Neural progenitor cell (in vitro differentiated cells): ENCODE data around the gene IGHMBP2. TPM values are rescaled to one million over a fixed set of nuclear protein-coding genes. Genes with fewer than 3 reads are reported as not detected.

Experiments used
- DNase-seq: peaks from one replicate; pipeline ENCODE4 v3.0.0-alpha.2; 2016; ENCODE audit warnings: low spot score
- H2AFZ ChIP-seq: fragments of 200-600 bp; sonication (generic); replicated peaks from 2 replicates; pipeline ENCODE4 v1.6.1; 2016; ENCODE audit warnings: antibody characterized with exemption
- H3F3A ChIP-seq: fragments of 200-600 bp; sonication (generic); 2 replicates; pipeline ENCODE4 v1.6.1; 2016; ENCODE audit warnings: antibody characterized with exemption, low read depth
- H3K27ac ChIP-seq: fragments of 200-600 bp; sonication (generic); 2 replicates; pipeline ENCODE4 v1.5.1; 2016; ENCODE audit warnings: mild to moderate bottlenecking
- H3K27me3 ChIP-seq: fragments of 200-600 bp; sonication (generic); 2 replicates; pipeline ENCODE4 v1.6.1; 2016; ENCODE audit warnings: mild to moderate bottlenecking, moderate library complexity
- H3K36me3 ChIP-seq: fragments of 200-600 bp; sonication (generic); 2 replicates; pipeline ENCODE4 v1.5.1; 2016
- H3K4me1 ChIP-seq: fragments of 200-600 bp; sonication (generic); 2 replicates; pipeline ENCODE4 v1.6.1; 2016; ENCODE audit warnings: mixed run types
- H3K4me2 ChIP-seq: fragments of 200-600 bp; sonication (generic); 2 replicates; pipeline ENCODE4 v1.6.1; 2016
- H3K4me3 ChIP-seq: fragments of 200-600 bp; sonication (generic); 2 replicates; pipeline ENCODE4 v1.5.1; 2016
- H3K79me2 ChIP-seq: fragments of 200-600 bp; sonication (generic); 2 replicates; pipeline ENCODE4 v1.6.1; 2016; ENCODE audit warnings: low read depth
- H3K9ac ChIP-seq: fragments of 200-600 bp; sonication (generic); 2 replicates; pipeline ENCODE4 v1.6.1; 2016
- H3K9me3 ChIP-seq: fragments of 200-600 bp; sonication (generic); 2 replicates; pipeline ENCODE4 v1.5.1; 2016; ENCODE audit warnings: low read depth
- H4K20me1 ChIP-seq: fragments of 200-600 bp; sonication (generic); 2 replicates; pipeline ENCODE4 v1.6.1; 2016; ENCODE audit warnings: low read depth
- H3K27ac Mint-ChIP-seq: 3 replicates; pipeline ENCODE4 v1.8.0; 2021; ENCODE audit warnings: mixed read lengths
- H3K27me3 Mint-ChIP-seq: 2 replicates; pipeline ENCODE4 v1.8.0; 2022; ENCODE audit warnings: low read depth, mild to moderate bottlenecking, inconsistent platforms, moderate library complexity, mixed read lengths; ENCODE audit not compliant: insufficient read depth
- H3K36me3 Mint-ChIP-seq: 3 replicates; pipeline ENCODE4 v1.8.0; 2021; ENCODE audit warnings: mixed read lengths
- H3K4me1 Mint-ChIP-seq: 3 replicates; pipeline ENCODE4 v1.8.0; 2021; ENCODE audit warnings: mixed read lengths
- H3K4me3 Mint-ChIP-seq: 3 replicates; pipeline ENCODE4 v1.8.0; 2021; ENCODE audit warnings: mild to moderate bottlenecking, moderate library complexity, mixed read lengths
- H3K9me3 Mint-ChIP-seq: 3 replicates; pipeline ENCODE4 v1.8.0; 2020; ENCODE audit warnings: mixed read lengths
- CTCF ChIP-seq: fragments of 200-600 bp; sonication (generic); IDR thresholded peaks from 2 replicates; pipeline ENCODE4 v1.5.1; 2017; ENCODE audit warnings: antibody characterized with exemption, mild to moderate bottlenecking
- EZH2 ChIP-seq: fragments of 200-600 bp; sonication (generic); IDR thresholded peaks from 2 replicates; pipeline ENCODE4 v1.6.1; 2017; ENCODE audit warnings: antibody characterized with exemption, mild to moderate bottlenecking, moderate library complexity
- EZH2phosphoT487 ChIP-seq: fragments of 200-600 bp; sonication (generic); IDR thresholded peaks from 2 replicates; pipeline ENCODE4 v1.6.1; 2017; ENCODE audit warnings: antibody characterized with exemption
- total RNA-seq: library from RNA; depleted of rRNA; stranded (reverse); fragments of >200 nt; gene quantifications from 2 replicates; pipeline ENCODE4 v1.2.3, GENCODE V29; 2015; ENCODE audit warnings: low replicate concordance

IGHMBP2 gene
- total RNA-seq, 1 donor from 2014 or later = 13.6 TPM

- no peak overlapping the region for H3K27ac Mint-ChIP-seq
- Histone ChIP-seq H3K9ac (no peak overlapping the region), H3K79me2 (no peaks in the 10 kb centered on the region), H3K36me3 (no peaks in the 10 kb centered on the region), H4K20me1 (no peaks in the 10 kb centered on the region), H2AFZ (no peak overlapping the region), H3K4me1 (no peaks in the 10 kb centered on the region), H3K4me2 (no peak overlapping the region), H3K27me3 (peaks cover 49% of the 10 kb centered on the region), H3K4me3 (no peak overlapping the region), H3F3A (peaks cover 22% of the 10 kb centered on the region), H3K27ac (no peak overlapping the region), H3K9me3 (no peaks in the 10 kb centered on the region)
- no peak for DNase-seq
- H3K27me3 Mint-ChIP-seq = peaks cover 41% of the 10 kb centered on the region
- peaks cover 3% of the 10 kb centered on the region for H3K9me3 Mint-ChIP-seq
- no peaks in the 10 kb centered on the region for H3K36me3 Mint-ChIP-seq
- TF ChIP-seq EZH2 (no peak), EZH2phosphoT487 (no peak), CTCF (no peak)
- H3K4me1 Mint-ChIP-seq = peaks cover 8% of the 10 kb centered on the region
- H3K4me3 Mint-ChIP-seq = no peak overlapping the region
Measured at GRCh38 chr11:68857037-68857586, 46.6 kb upstream of the IGHMBP2 start.

GRCh38 chr11:68859123-68859522, 44.6 kb upstream of the IGHMBP2 start:
- no peak overlapping the region for H2AFZ ChIP-seq
- TF ChIP-seq CTCF = no peak
- no peak for TF ChIP-seq EZH2
- TF ChIP-seq EZH2phosphoT487 = no peak
- H3K79me2 ChIP-seq = no peaks in the 10 kb centered on the region
- Mint-ChIP-seq H3K4me3 (no peak overlapping the region), H3K4me1 (peaks cover 5% of the 10 kb centered on the region), H3K27ac (no peak overlapping the region), H3K9me3 (peaks cover 14% of the 10 kb centered on the region), H3K36me3 (peaks cover 4% of the 10 kb centered on the region), H3K27me3 (peaks cover 23% of the 10 kb centered on the region)
- H3F3A ChIP-seq = peaks cover 22% of the 10 kb centered on the region
- H4K20me1 ChIP-seq = no peaks in the 10 kb centered on the region
- no peaks in the 10 kb centered on the region for H3K9me3 ChIP-seq
- DNase-seq = no peak
- no peak overlapping the region for H3K9ac ChIP-seq
- no peak overlapping the region for H3K4me2 ChIP-seq
- H3K4me3 ChIP-seq = no peak overlapping the region
- no peaks in the 10 kb centered on the region for H3K36me3 ChIP-seq
- H3K27ac ChIP-seq = no peak overlapping the region
- H3K4me1 ChIP-seq = no peaks in the 10 kb centered on the region
- peaks cover 29% of the 10 kb centered on the region for H3K27me3 ChIP-seq

- no peak overlapping the region for H3K9ac ChIP-seq
- H3K27ac ChIP-seq = no peak overlapping the region
- Mint-ChIP-seq H3K36me3 (peaks cover 4% of the 10 kb centered on the region), H3K4me3 (no peak overlapping the region), H3K9me3 (peaks cover 14% of the 10 kb centered on the region), H3K4me1 (no peaks in the 10 kb centered on the region), H3K27ac (no peak overlapping the region), H3K27me3 (peaks cover 8% of the 10 kb centered on the region)
- no peak overlapping the region for H3K4me3 ChIP-seq
- DNase-seq = no peak
- no peaks in the 10 kb centered on the region for H4K20me1 ChIP-seq
- H3K36me3 ChIP-seq = no peaks in the 10 kb centered on the region
- no peak overlapping the region for H3K4me2 ChIP-seq
- no peaks in the 10 kb centered on the region for H3K27me3 ChIP-seq
- H3K9me3 ChIP-seq = no peaks in the 10 kb centered on the region
- no peaks in the 10 kb centered on the region for H3K79me2 ChIP-seq
- TF ChIP-seq EZH2 = no peak
- no peak for TF ChIP-seq EZH2phosphoT487
- TF ChIP-seq CTCF = no peak
- H3F3A ChIP-seq = no peaks in the 10 kb centered on the region
- no peaks in the 10 kb centered on the region for H3K4me1 ChIP-seq
- H2AFZ ChIP-seq = no peak overlapping the region
Measured at GRCh38 chr11:68862421-68862820, 41.3 kb upstream of the IGHMBP2 start.
